Measurements from ENCODE around the gene TMEM178A.

DNA sequence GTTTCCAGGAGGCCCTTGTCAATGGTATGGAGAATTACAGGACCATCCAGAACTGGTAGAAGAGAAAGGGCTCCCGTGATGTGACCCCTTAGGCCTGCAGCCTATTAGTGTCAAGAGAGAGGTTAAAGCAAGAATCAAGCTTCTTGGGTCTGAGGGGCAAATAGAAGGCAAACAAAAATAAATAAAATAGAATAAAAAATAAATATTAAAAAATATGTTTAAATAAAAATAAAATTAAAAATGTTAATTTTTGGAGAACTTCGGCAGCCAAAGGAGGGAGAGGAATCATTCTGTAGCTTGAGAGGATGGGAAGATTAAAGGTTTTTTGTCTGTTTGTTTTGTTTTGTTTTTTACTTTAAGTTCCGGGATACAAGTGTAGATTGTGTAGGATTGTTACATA is 15.2 kb upstream of the TMEM178A start:
- TF ChIP-seq, protein P1, sequence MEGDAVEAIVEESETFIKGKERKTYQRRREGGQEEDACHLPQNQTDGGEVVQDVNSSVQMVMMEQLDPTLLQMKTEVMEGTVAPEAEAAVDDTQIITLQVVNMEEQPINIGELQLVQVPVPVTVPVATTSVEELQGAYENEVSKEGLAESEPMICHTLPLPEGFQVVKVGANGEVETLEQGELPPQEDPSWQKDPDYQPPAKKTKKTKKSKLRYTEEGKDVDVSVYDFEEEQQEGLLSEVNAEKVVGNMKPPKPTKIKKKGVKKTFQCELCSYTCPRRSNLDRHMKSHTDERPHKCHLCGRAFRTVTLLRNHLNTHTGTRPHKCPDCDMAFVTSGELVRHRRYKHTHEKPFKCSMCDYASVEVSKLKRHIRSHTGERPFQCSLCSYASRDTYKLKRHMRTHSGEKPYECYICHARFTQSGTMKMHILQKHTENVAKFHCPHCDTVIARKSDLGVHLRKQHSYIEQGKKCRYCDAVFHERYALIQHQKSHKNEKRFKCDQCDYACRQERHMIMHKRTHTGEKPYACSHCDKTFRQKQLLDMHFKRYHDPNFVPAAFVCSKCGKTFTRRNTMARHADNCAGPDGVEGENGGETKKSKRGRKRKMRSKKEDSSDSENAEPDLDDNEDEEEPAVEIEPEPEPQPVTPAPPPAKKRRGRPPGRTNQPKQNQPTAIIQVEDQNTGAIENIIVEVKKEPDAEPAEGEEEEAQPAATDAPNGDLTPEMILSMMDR (IDR thresholded peaks at IDR 0.05; ENCODE audit: poor library complexity, severe bottlenecking): no peak
- no peak for TF ChIP-seq RAD21 (conservative IDR thresholded peaks at IDR 0.05)
- no peak for TF ChIP-seq EP300 (conservative IDR thresholded peaks at IDR 0.05; ENCODE audit: poor library complexity, severe bottlenecking)
- no peak for TF ChIP-seq REST (IDR thresholded peaks at IDR 0.05; ENCODE audit: borderline replicate concordance)
- TF ChIP-seq EZH2 (IDR thresholded peaks at IDR 0.05; ENCODE audit: borderline replicate concordance, insufficient read depth, low read length, poor library complexity, severe bottlenecking): no peak
